H1 (cell line): ENCODE data around the gene CCDC124. TPM values are rescaled to one million over a fixed set of nuclear protein-coding genes. Genes with fewer than 3 reads are reported as not detected.

Experiments used
- CTCF ChIA-PET: fragments of 300-600 bp; sonication (Branson Sonifier 250); formaldehyde crosslinking; loops from one replicate; lab custom pipeline; 2021; ENCODE audit not compliant: partially characterized antibody; lab: Charles Lee
- POLR2A ChIA-PET: fragments of 300-600 bp; sonication (Branson Sonifier 250); formaldehyde crosslinking; loops from one replicate; lab custom pipeline; 2021; ENCODE audit warnings: inconsistent platforms; ENCODE audit not compliant: partially characterized antibody; lab: Charles Lee
- DNase-seq, 2 experiments: peaks; one replicate each; pipeline versions ENCODE4 v3.0.0 to v3.0.0-alpha.2; 2010 to 2022; ENCODE audit warnings: low spot score in 2 of 2, low read depth in 1 of 2, mixed read lengths in 1 of 2
- FAIRE-seq: peaks from 2 replicates; lab custom pipeline; 2011; peaks lifted over from hg19 to GRCh38; lab: Jason Lieb, UNC
- H2AFZ ChIP-seq: 2 replicates; pipeline ENCODE4 v1.8.1; 2012; ENCODE audit warnings: low read length, inconsistent platforms
- H2AK5ac ChIP-seq: 2 replicates; pipeline ENCODE4 v1.6.1; 2013; ENCODE audit warnings: low read depth, low read length
- H2BK120ac ChIP-seq: replicated peaks from 2 replicates; pipeline ENCODE3; 2013; ENCODE audit warnings: low read depth, low read length, inconsistent platforms
- H2BK12ac ChIP-seq: 2 replicates; pipeline ENCODE4 v1.6.1; 2013; ENCODE audit warnings: low read depth, low read length
- H2BK15ac ChIP-seq: 2 replicates; pipeline ENCODE4 v1.6.1; 2013; ENCODE audit warnings: low read length
- H2BK20ac ChIP-seq: 2 replicates; pipeline ENCODE4 v1.6.1; 2013; ENCODE audit warnings: low read length
- H2BK5ac ChIP-seq: 2 replicates; pipeline ENCODE4 v1.6.1; 2013; ENCODE audit warnings: low read depth, low read length
- H3K14ac ChIP-seq: 2 replicates; pipeline ENCODE4 v1.6.1; 2013; ENCODE audit warnings: inconsistent platforms; ENCODE audit not compliant: insufficient read length
- H3K18ac ChIP-seq: 2 replicates; pipeline ENCODE4 v1.6.1; 2013; ENCODE audit warnings: low read length; ENCODE audit errors: extremely low read depth
- H3K23ac ChIP-seq: 2 replicates; pipeline ENCODE4 v1.6.1; 2013; ENCODE audit warnings: inconsistent platforms; ENCODE audit not compliant: insufficient read length
- H3K23me2 ChIP-seq: 2 replicates; pipeline ENCODE4 v1.6.1; 2013; ENCODE audit warnings: low read depth, low read length
- H3K27ac ChIP-seq: 2 replicates; pipeline ENCODE4 v1.6.1; 2011; ENCODE audit warnings: low read depth, low read length, inconsistent platforms
- H3K27me3 ChIP-seq, 4 experiments: replicated peaks in 1 of 4; 1 replicate in 1 of 4; 2 replicates in 3 of 4; pipeline versions ENCODE4 v1.6.1 to v1.8.1; 2011 to 2013; ENCODE audit warnings: low read length in 3 of 4, mild to moderate bottlenecking in 3 of 4, inconsistent platforms in 2 of 4, mixed read lengths in 2 of 4, moderate library complexity in 1 of 4; ENCODE audit not compliant: control insufficient read depth in 3 of 4, insufficient read depth in 3 of 4; ENCODE audit errors: extremely low read depth in 1 of 4
- H3K36me3 ChIP-seq, 4 experiments: 2 replicates each; pipeline versions ENCODE4 v1.6.1 to v1.8.1; 2011 to 2013; ENCODE audit warnings: mild to moderate bottlenecking in 4 of 4, low read length in 3 of 4, moderate library complexity in 2 of 4, control low read depth in 1 of 4, inconsistent platforms in 1 of 4; ENCODE audit not compliant: insufficient read depth in 4 of 4, control insufficient read depth in 2 of 4
- H3K4ac ChIP-seq: replicated peaks from 2 replicates; pipeline ENCODE3; 2013; ENCODE audit warnings: low read length, low read depth, mixed read lengths, inconsistent platforms; ENCODE audit not compliant: insufficient read length
- H3K4me1 ChIP-seq, 4 experiments: replicated peaks in 1 of 4; 1 replicate in 1 of 4; 2 replicates in 3 of 4; pipeline versions ENCODE4 v1.6.1 to v1.8.1; 2011 to 2013; ENCODE audit warnings: low read length in 3 of 4, inconsistent platforms in 2 of 4, mixed read lengths in 1 of 4; ENCODE audit not compliant: insufficient read depth in 4 of 4, control insufficient read depth in 3 of 4
- H3K4me2 ChIP-seq, 2 experiments: 2 replicates each; pipeline versions ENCODE4 v1.6.1 to v1.8.1; 2011 to 2013; ENCODE audit warnings: low read depth in 2 of 2, low read length in 2 of 2, control low read depth in 1 of 2, inconsistent platforms in 1 of 2, mild to moderate bottlenecking in 1 of 2; ENCODE audit not compliant: insufficient read depth in 1 of 2
- H3K4me3 ChIP-seq, 4 experiments: fragments of 200-600, 300-600 bp in 1 of 4; sonication (generic), shearing (Covaris generic), sonication (Bioruptor Twin) in 1 of 4; 2 replicates each; pipeline versions ENCODE4 v1.5.1 to v1.8.1; 2011 to 2016; ENCODE audit warnings: low read length in 4 of 4, low read depth in 3 of 4, control low read depth in 2 of 4, inconsistent platforms in 2 of 4, mild to moderate bottlenecking in 2 of 4, mixed read lengths in 1 of 4, moderate library complexity in 1 of 4; ENCODE audit not compliant: insufficient read depth in 2 of 4; ENCODE audit errors: extremely low read depth in 1 of 4
- H3K56ac ChIP-seq: replicated peaks from 2 replicates; pipeline ENCODE3; 2013; ENCODE audit warnings: low read depth, mild to moderate bottlenecking, mixed read lengths, low read length, inconsistent platforms; ENCODE audit not compliant: insufficient read length
- H3K79me1 ChIP-seq: 2 replicates; pipeline ENCODE4 v1.6.1; 2013; ENCODE audit warnings: low read depth, low read length, control low read depth
- H3K79me2 ChIP-seq, 2 experiments: 2 replicates each; pipeline versions ENCODE4 v1.6.1 to v1.8.1; 2012 to 2013; ENCODE audit warnings: low read length in 2 of 2, mild to moderate bottlenecking in 2 of 2, inconsistent platforms in 1 of 2; ENCODE audit not compliant: insufficient read depth in 2 of 2, control insufficient read depth in 1 of 2
- H3K9ac ChIP-seq, 4 experiments: replicated peaks in 1 of 4; 1 replicate in 1 of 4; 2 replicates in 3 of 4; pipeline versions ENCODE4 v1.6.1 to v1.8.1; 2011 to 2013; ENCODE audit warnings: low read depth in 3 of 4, low read length in 3 of 4, control low read depth in 2 of 4, mild to moderate bottlenecking in 2 of 4, moderate library complexity in 2 of 4, inconsistent platforms in 1 of 4; ENCODE audit errors: extremely low read depth in 1 of 4
- H3K9me3 ChIP-seq, 2 experiments: 2 replicates each; pipeline versions ENCODE4 v1.6.1 to v1.8.1; 2012 to 2013; ENCODE audit warnings: mild to moderate bottlenecking in 2 of 2, moderate library complexity in 2 of 2, control low read depth in 1 of 2, inconsistent platforms in 1 of 2, low read depth in 1 of 2, low read length in 1 of 2, mixed read lengths in 1 of 2; ENCODE audit not compliant: insufficient read depth in 2 of 2
- H4K20me1 ChIP-seq, 2 experiments: replicated peaks in 1 of 2; 2 replicates each; pipeline versions ENCODE3 to v1.8.1; 2011 to 2013; ENCODE audit warnings: inconsistent platforms in 2 of 2, low read length in 2 of 2, mild to moderate bottlenecking in 1 of 2; ENCODE audit not compliant: insufficient read depth in 2 of 2, control insufficient read depth in 1 of 2
- H4K5ac ChIP-seq: 2 replicates; pipeline ENCODE4 v1.6.1; 2013; ENCODE audit warnings: low read length, low read depth, mixed read lengths, inconsistent platforms; ENCODE audit not compliant: insufficient read length
- H4K8ac ChIP-seq: 2 replicates; pipeline ENCODE4 v1.8.0; 2013; ENCODE audit warnings: mild to moderate bottlenecking, moderate library complexity, low read length, inconsistent platforms; ENCODE audit not compliant: insufficient read depth; ENCODE audit errors: extremely low read depth
- H4K91ac ChIP-seq: replicated peaks from 2 replicates; pipeline ENCODE3; 2013; ENCODE audit warnings: low read length, mixed read lengths, inconsistent platforms; ENCODE audit not compliant: insufficient read length
- CBX8 ChIP-seq: fragments of 300-800, 300-1000 bp; sonication (generic); IDR thresholded peaks from 2 replicates; pipeline ENCODE4 v1.7.1; 2016; ENCODE audit warnings: low read depth, low read length, borderline replicate concordance
- CTBP2 ChIP-seq: IDR thresholded peaks from 2 replicates; pipeline ENCODE4 v1.7.0; 2011; ENCODE audit warnings: borderline replicate concordance, mild to moderate bottlenecking, moderate library complexity, mixed read lengths, low read length; ENCODE audit not compliant: insufficient read depth, insufficient read length
- GABPA ChIP-seq: IDR thresholded peaks from 2 replicates; pipeline ENCODE4 v1.6.1; 2011; ENCODE audit warnings: mild to moderate bottlenecking, low read length, moderate library complexity, borderline replicate concordance; ENCODE audit not compliant: insufficient read depth
- HDAC6 ChIP-seq: IDR thresholded peaks from one replicate; pipeline ENCODE4 v1.7.1; 2012; ENCODE audit warnings: low read depth, mild to moderate bottlenecking, inconsistent platforms, low read length, moderate library complexity
- KDM5A ChIP-seq: fragments of 200-600 bp; IDR thresholded peaks from 2 replicates; pipeline ENCODE4 v1.7.1; 2012; ENCODE audit warnings: mild to moderate bottlenecking, low read length, inconsistent platforms, mixed read lengths
- PHF8 ChIP-seq: fragments of 200-600 bp; sonication (generic); conservative IDR thresholded peaks from 2 replicates; pipeline ENCODE4 v1.7.1; 2012; ENCODE audit warnings: low read depth, mild to moderate bottlenecking, inconsistent platforms, low read length, moderate library complexity
- POLR2A ChIP-seq, 2 experiments: IDR thresholded peaks; 1 replicate in 1 of 2; 2 replicates in 1 of 2; pipeline ENCODE4 v1.6.1; 2011; ENCODE audit warnings: low read depth in 2 of 2, low read length in 2 of 2, mild to moderate bottlenecking in 2 of 2; ENCODE audit errors: control extremely low read depth in 1 of 2
- RAD21 ChIP-seq, 2 experiments: IDR thresholded peaks in 1 of 2; conservative IDR thresholded peaks in 1 of 2; 2 replicates each; pipeline ENCODE4 v1.6.1; 2011; ENCODE audit warnings: low read depth in 2 of 2, low read length in 2 of 2, improper control_type of control experiment in 1 of 2, inconsistent platforms in 1 of 2, mild to moderate bottlenecking in 1 of 2, moderate library complexity in 1 of 2
- SAP30 ChIP-seq: fragments of 300-600 bp; sonication (generic); IDR thresholded peaks from 2 replicates; pipeline ENCODE4 v1.7.1; 2012; ENCODE audit warnings: low read length, moderate library complexity, mild to moderate bottlenecking, inconsistent platforms; ENCODE audit not compliant: insufficient read depth, insufficient replicate concordance
- SP1 ChIP-seq: IDR thresholded peaks from 2 replicates; pipeline ENCODE4 v1.6.1; 2011; ENCODE audit warnings: low read depth, low read length
- SRF ChIP-seq: IDR thresholded peaks from 2 replicates; pipeline ENCODE4 v1.6.1; 2011; ENCODE audit warnings: mild to moderate bottlenecking, low read depth, low read length, moderate library complexity
- SUZ12 ChIP-seq: fragments of 200-600 bp; sonication (generic); IDR thresholded peaks from 2 replicates; pipeline ENCODE4 v1.6.1; 2012; ENCODE audit warnings: mild to moderate bottlenecking, inconsistent platforms, low read length, moderate library complexity, mixed read lengths
- WGBS, 2 experiments: shearing (Covaris generic) in 1 of 2; methylation state at CpG; one replicate each; pipeline versions ENCODE4 v1.1.6 to v1.1.7; 2013 to 2015; ENCODE audit warnings: low lambda C conversion rate in 2 of 2, mixed read lengths in 2 of 2, inconsistent platforms in 1 of 2, low coverage in 1 of 2, missing lambda C conversion rate in 1 of 2; ENCODE audit not compliant: insufficient replicate concordance in 2 of 2, insufficient coverage in 1 of 2, insufficient read length in 1 of 2; ENCODE audit errors: extremely low coverage in 1 of 2, missing lambda C conversion rate in 1 of 2; 5-methylcytosine and 5-hydroxymethylcytosine counted together
- polyA plus RNA-seq, 7 experiments: library from polyadenylated mRNA; depleted of rRNA in 3 of 7; stranded (reverse) in 5 of 7; unstranded in 2 of 7; fragments of >200 nt in 5 of 7; fragments of 200-250 nt in 2 of 7; gene quantifications; 1 replicate in 5 of 7; 2 replicates in 1 of 7; 4 replicates in 1 of 7; pipeline versions ENCODE4 v1.2.1 to v1.2.3, GENCODE V29; 2011 to 2013; ENCODE audit warnings: missing spikeins in 2 of 7, mixed read lengths in 2 of 7
- total RNA-seq: library from RNA; stranded (reverse); fragmentation: NEBNext Ultra II Directional; extraction: Animal tissue kit (Norgen Biotek cat#: 25700); gene quantifications from 2 replicates; pipeline ENCODE4 v1.2.1, GENCODE V29; 2021

Gene CCDC124
- total and polyA plus RNA-seq, 2 of the 8 experiments (the other 6 are each of a cell fraction or from before 2014, with no cell fraction given), result 95.2 to 103 TPM

DNA sequence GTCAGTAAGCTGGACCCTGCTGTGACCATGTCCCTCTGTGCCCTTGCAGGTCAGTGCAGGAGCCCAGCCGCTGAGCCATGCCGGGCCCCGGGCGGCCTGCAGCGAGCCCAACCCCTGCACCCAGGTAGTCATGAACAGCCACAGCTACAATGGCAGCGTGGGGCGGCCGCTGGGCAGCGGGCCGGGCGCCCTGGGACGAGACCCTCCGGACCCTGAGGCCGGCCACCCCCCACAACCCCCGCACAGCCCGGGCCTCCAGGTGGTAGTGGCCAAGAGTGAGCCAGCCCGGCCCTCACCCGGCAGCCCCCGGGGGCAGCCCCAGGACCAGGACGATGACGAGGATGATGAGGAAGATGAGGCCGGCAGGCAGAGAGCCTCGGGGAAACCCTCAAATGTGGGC is 40.9 kb downstream of the CCDC124 start:
- WGBS, 2 experiments, result 93% methylated on average over 23 of the region's 23 CpGs; no CpG with 5 or more reads in 1 of the 2 experiments
- no peak overlapping the region for H2BK5ac ChIP-seq
- H3K4me1 ChIP-seq, result no peaks in the 10 kb centered on the region
- H3K36me3 ChIP-seq, result peaks cover 0 to 7% (median 0%) of the 10 kb centered on the region in 4 experiments; a peak in 2 of 8 replicates
- H3K23me2 ChIP-seq, result no peaks in the 10 kb centered on the region
- H2BK12ac ChIP-seq, result no peak overlapping the region
- H3K56ac ChIP-seq, result no peak overlapping the region
- H2BK15ac ChIP-seq, result no peak overlapping the region
- peaks cover 0 to 2% of the 10 kb centered on the region in 2 experiments for H4K20me1 ChIP-seq
- H2AK5ac ChIP-seq, result no peak overlapping the region
- H4K8ac ChIP-seq, result no peak overlapping the region
- H3K79me1 ChIP-seq, result no peaks in the 10 kb centered on the region
- no peak overlapping the region for H3K9ac ChIP-seq
- no peak overlapping the region for H3K4me3 ChIP-seq
- H2BK120ac ChIP-seq, result no peak overlapping the region
- no peak overlapping the region for H3K4me2 ChIP-seq
- no peak overlapping the region for H3K4ac ChIP-seq
- H3K23ac ChIP-seq, result no peak overlapping the region
- no peak overlapping the region for H2AFZ ChIP-seq
- H2BK20ac ChIP-seq, result no peak overlapping the region
- H3K79me2 ChIP-seq, result no peaks in the 10 kb centered on the region
- no peak overlapping the region for H4K5ac ChIP-seq
- no peaks in the 10 kb centered on the region for H3K27me3 ChIP-seq
- no peak overlapping the region for H3K18ac ChIP-seq
- FAIRE-seq (no peak), DNase-seq (no peak)
- H3K14ac ChIP-seq, result no peak overlapping the region
- H3K27ac ChIP-seq, result no peak overlapping the region
- POLR2A ChIA-PET, result interaction anchor here (1.2 to 1.3 kb wide), 2 partner anchors 25 to 31 kb away, joined by 3 to 4 read pairs; no protein-coding TSS in a partner anchor
- CTCF ChIA-PET, result interaction anchor here (1.0 to 1.5 kb wide), 4 partner anchors 8 to 35 kb away, joined by 3 to 5 read pairs (median 4); no protein-coding TSS in a partner anchor
- H4K91ac ChIP-seq, result no peak overlapping the region
- H3K9me3 ChIP-seq, result no peaks in the 10 kb centered on the region
- no peak for TF ChIP-seq SUZ12
- no peak for TF ChIP-seq SRF
- no peak for TF ChIP-seq POLR2A (IDR thresholded peaks at IDR 0.05; ENCODE audit: control extremely low read depth in 1 of 2, low read depth in 2 of 2, low read length in 2 of 2)
- no peak for TF ChIP-seq CBX8
- no peak for TF ChIP-seq SAP30
- TF ChIP-seq KDM5A, result no peak
- TF ChIP-seq RAD21 (IDR thresholded peaks at IDR 0.05 in 1 of 2, conservative IDR thresholded peaks at IDR 0.05 in 1 of 2; ENCODE audit: low read depth in 2 of 2, low read length in 2 of 2), result no peak
- no peak for TF ChIP-seq HDAC6
- no peak for TF ChIP-seq SP1
- no peak for TF ChIP-seq GABPA
- no peak for TF ChIP-seq PHF8
- no peak for TF ChIP-seq CTBP2
